Common myeloid progenitor, CD34-positive (primary cell): ENCODE measurements around the gene UBE2O.

ENCODE experiments used
- CTCF ChIA-PET: fragments of 350-600 bp; sonication (Branson Sonifier 250); formaldehyde crosslinking; loops from one replicate; lab custom pipeline; 2021; ENCODE audit warnings: antibody characterized with exemption; lab: Charles Lee
- POLR2A ChIA-PET: fragments of 350-600 bp; sonication (Branson Sonifier 250); formaldehyde crosslinking; loops from one replicate; lab custom pipeline; 2021; ENCODE audit warnings: antibody characterized with exemption; lab: Charles Lee
- DNase-seq, 3 donors: peaks; one replicate each; pipeline versions ENCODE4 v3.0.0 to v3.0.0-alpha.2; 2013
- H3K27ac ChIP-seq, 2 experiments: 1 replicate in 1 of 2; 2 replicates in 1 of 2; pipeline ENCODE4 v1.7.0; 2013; ENCODE audit warnings: inconsistent platforms in 2 of 2, low read length in 2 of 2, mild to moderate bottlenecking in 2 of 2, low read depth in 1 of 2, moderate library complexity in 1 of 2; ENCODE audit not compliant: severe bottlenecking in 2 of 2, insufficient read depth in 1 of 2, poor library complexity in 1 of 2
- H3K27me3 ChIP-seq, 5 experiments: replicated peaks in 2 of 5; 1 replicate in 3 of 5; 2 replicates in 2 of 5; pipeline versions ENCODE4 v1.6.1 to v1.7.0; 2013; ENCODE audit warnings: low read length in 4 of 5, mild to moderate bottlenecking in 2 of 5, moderate library complexity in 2 of 5, inconsistent platforms in 1 of 5; ENCODE audit not compliant: insufficient read depth in 5 of 5, control insufficient read depth in 4 of 5
- H3K36me3 ChIP-seq, 4 experiments: 1 replicate in 2 of 4; 2 replicates in 2 of 4; pipeline versions ENCODE4 v1.6.1 to v1.7.0; 2013; ENCODE audit warnings: low read length in 3 of 4, control low read depth in 1 of 4, mild to moderate bottlenecking in 1 of 4; ENCODE audit not compliant: control insufficient read depth in 4 of 4, insufficient read depth in 4 of 4
- H3K4me1 ChIP-seq, 4 experiments: 1 replicate in 3 of 4; 2 replicates in 1 of 4; pipeline versions ENCODE4 v1.6.1 to v1.7.1; 2013; ENCODE audit warnings: low read length in 3 of 4, mild to moderate bottlenecking in 3 of 4, control low read depth in 1 of 4, inconsistent platforms in 1 of 4, moderate library complexity in 1 of 4; ENCODE audit not compliant: control insufficient read depth in 4 of 4, insufficient read depth in 4 of 4; ENCODE audit errors: control extremely low read depth in 1 of 4
- H3K4me3 ChIP-seq, 7 experiments: 1 replicate in 4 of 7; 2 replicates in 3 of 7; pipeline versions ENCODE4 v1.5.1 to v1.7.0; 2013; ENCODE audit warnings: mild to moderate bottlenecking in 7 of 7, low read length in 6 of 7, moderate library complexity in 6 of 7, inconsistent platforms in 2 of 7, low read depth in 2 of 7, control low read depth in 1 of 7; ENCODE audit not compliant: insufficient read depth in 4 of 7, control insufficient read depth in 1 of 7; ENCODE audit errors: extremely low read depth in 1 of 7
- H3K9me3 ChIP-seq, 5 experiments: 1 replicate in 4 of 5; 2 replicates in 1 of 5; pipeline versions ENCODE4 v1.6.1 to v1.7.1; 2013; ENCODE audit warnings: low read length in 4 of 5, mild to moderate bottlenecking in 2 of 5, inconsistent platforms in 1 of 5, low read depth in 1 of 5, moderate library complexity in 1 of 5; ENCODE audit not compliant: control insufficient read depth in 4 of 5, insufficient read depth in 2 of 5; ENCODE audit errors: control extremely low read depth in 1 of 5
- whole genome bisulfite sequencing: methylation state at CpG from one replicate; pipeline ENCODE4 v1.1.5; 2013; ENCODE audit not compliant: insufficient coverage; 5-methylcytosine and 5-hydroxymethylcytosine counted together

Gene UBE2O

GRCh38 chr17:76446449-76447231 lies 6.3 kb downstream of the UBE2O start:
- 86% methylated on average over 6 of the region's 9 CpGs for WGBS
- Histone ChIP-seq H3K4me1 (peaks cover 8 to 56% (median 43%) of the 10 kb centered on the region in 4 experiments), H3K36me3 (no peaks in the 10 kb centered on the region), H3K4me3 (no peak overlapping the region), H3K9me3 (no peaks in the 10 kb centered on the region), H3K27me3 (no peaks in the 10 kb centered on the region), H3K27ac (no peak overlapping the region)
- DNase-seq: peak in 1 of 3 donors; percentile 19
- CTCF ChIA-PET: interaction anchor here (0.6 to 5.3 kb wide), 3 partner anchors 12 to 51 kb away, joined by 3 to 24 read pairs (median 4); no protein-coding TSS in a partner anchor
- POLR2A ChIA-PET: no interaction called here

- no peak for DNase-seq
- CTCF ChIA-PET: interaction anchor here (0.6 to 5.3 kb wide), 5 partner anchors 12 to 76 kb away, joined by 3 to 24 read pairs (median 4); no protein-coding TSS in a partner anchor
- H3K36me3 ChIP-seq: no peaks in the 10 kb centered on the region
- 96% methylated on average over 10 of the region's 10 CpGs for WGBS
- H3K4me1 ChIP-seq: peaks cover 8 to 54% (median 42%) of the 10 kb centered on the region in 4 experiments
- POLR2A ChIA-PET: no interaction called here
- no peak overlapping the region for H3K27ac ChIP-seq
- no peaks in the 10 kb centered on the region for H3K9me3 ChIP-seq
- H3K27me3 ChIP-seq: no peaks in the 10 kb centered on the region
- no peak overlapping the region for H3K4me3 ChIP-seq
Measured at GRCh38 chr17:76445697-76446448, 7.1 kb downstream of the UBE2O start.

- Histone ChIP-seq H3K27ac (peak overlapping the region in 1 of 2 experiments; percentile 2), H3K27me3 (no peaks in the 10 kb centered on the region), H3K36me3 (no peaks in the 10 kb centered on the region), H3K4me3 (no peak overlapping the region), H3K4me1 (peaks cover 8 to 56% (median 43%) of the 10 kb centered on the region in 4 experiments), H3K9me3 (no peaks in the 10 kb centered on the region)
- ChIA-PET CTCF (interaction anchor here (1.0 to 5.3 kb wide), 4 partner anchors 14 to 75 kb away, joined by 3 to 24 read pairs (median 4); no protein-coding TSS in a partner anchor), POLR2A (interaction anchor here (0.7 kb wide), 1 partner anchor 94 kb away, joined by 4 read pairs; no protein-coding TSS in a partner anchor)
- DNase-seq: peak in 2 of 3 donors; percentile 33 to 45
- WGBS: 72% methylated on average over 8 of the region's 9 CpGs
Measured at GRCh38 chr17:76444518-76445311, 8.2 kb downstream of the UBE2O start.

- Histone ChIP-seq H3K4me1 (peaks cover 8 to 59% (median 45%) of the 10 kb centered on the region in 4 experiments), H3K27ac (peak overlapping the region in 1 of 2 experiments; percentile 59), H3K4me3 (peak overlapping the region in 1 of 7 experiments; percentile 34), H3K27me3 (no peaks in the 10 kb centered on the region), H3K9me3 (no peaks in the 10 kb centered on the region), H3K36me3 (no peaks in the 10 kb centered on the region)
- CTCF ChIA-PET: interaction anchor here (1.1 to 5.3 kb wide), 2 partner anchors 16 to 31 kb away, joined by 3 to 24 read pairs; no protein-coding TSS in a partner anchor
- WGBS: 88% methylated on average over 5 of the region's 8 CpGs
- peak; percentile 42 to 77 (median 66) for DNase-seq
- POLR2A ChIA-PET: interaction anchor here (1.0 kb wide), 1 partner anchor 11 kb away, joined by 4 read pairs; the partner anchor contains the start of gene UBE2O
Measured at GRCh38 chr17:76442341-76443338, 10.3 kb downstream of the UBE2O start.

- H3K9me3 ChIP-seq: no peaks in the 10 kb centered on the region
- ChIA-PET POLR2A (no interaction called here), CTCF (interaction anchor here (5.3 kb wide), 1 partner anchor 16 kb away, joined by 24 read pairs; no protein-coding TSS in a partner anchor)
- H3K4me1 ChIP-seq: peaks cover 8 to 57% (median 43%) of the 10 kb centered on the region in 4 experiments
- DNase-seq: no peak
- no peaks in the 10 kb centered on the region for H3K27me3 ChIP-seq
- 75% methylated on average over 12 of the region's 13 CpGs for WGBS
- H3K27ac ChIP-seq: peak overlapping the region in 1 of 2 experiments; percentile 4
- no peaks in the 10 kb centered on the region for H3K36me3 ChIP-seq
- H3K4me3 ChIP-seq: peak overlapping the region in 1 of 7 experiments; percentile 34
Measured at GRCh38 chr17:76441686-76442340, 11.1 kb downstream of the UBE2O start.
